DMS79 (cell line): ENCODE data around the gene ZNF749.

Experiments
- DNase-seq: peaks from one replicate; lab custom pipeline; 2025; lab: John Stamatoyannopoulos, UW

ZNF749 gene

GRCh38 chr19:57435062-57435978, at the start of gene ZNF749:
Gene ZNF749 (plus strand): TSS chr19:57435325. CDS start chr19:57435579, 254 bp downstream.
- DNase-seq: peak; percentile 99

GRCh38 chr19:57389194-57389729, 45.9 kb upstream of the ZNF749 start:
- DNase-seq: no peak

GRCh38 chr19:57389730-57390598, 45.2 kb upstream of the ZNF749 start, which contains the start of gene ZNF548:
Gene ZNF548 (plus strand): TSS chr19:57389854. CDS start chr19:57390100, 246 bp downstream.
- peak; percentile 98 for DNase-seq

DNA sequence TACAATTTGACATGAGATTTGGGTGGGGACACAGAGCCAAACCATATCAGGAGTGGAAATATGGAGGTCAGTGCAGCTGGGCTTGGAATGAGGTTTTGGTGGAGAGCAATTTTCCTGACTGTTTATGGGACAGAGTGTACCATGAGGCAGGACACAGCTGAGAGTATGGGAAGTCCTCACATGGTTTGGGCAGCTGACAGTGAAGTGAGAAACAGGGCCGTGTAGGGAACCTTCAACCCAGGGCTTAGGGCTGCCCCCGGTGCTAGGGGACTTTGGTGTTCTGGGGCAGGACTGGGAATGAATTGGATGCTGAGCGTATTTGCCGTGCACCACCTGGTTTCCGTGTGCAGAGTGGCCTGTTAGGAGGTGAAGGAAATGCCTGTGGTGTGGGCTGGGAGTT, 39.4 kb upstream of the ZNF749 start:
- DNase-seq: no peak

GRCh38 chr19:57398868-57399267, 36.3 kb upstream of the ZNF749 start:
- no peak for DNase-seq

DNA sequence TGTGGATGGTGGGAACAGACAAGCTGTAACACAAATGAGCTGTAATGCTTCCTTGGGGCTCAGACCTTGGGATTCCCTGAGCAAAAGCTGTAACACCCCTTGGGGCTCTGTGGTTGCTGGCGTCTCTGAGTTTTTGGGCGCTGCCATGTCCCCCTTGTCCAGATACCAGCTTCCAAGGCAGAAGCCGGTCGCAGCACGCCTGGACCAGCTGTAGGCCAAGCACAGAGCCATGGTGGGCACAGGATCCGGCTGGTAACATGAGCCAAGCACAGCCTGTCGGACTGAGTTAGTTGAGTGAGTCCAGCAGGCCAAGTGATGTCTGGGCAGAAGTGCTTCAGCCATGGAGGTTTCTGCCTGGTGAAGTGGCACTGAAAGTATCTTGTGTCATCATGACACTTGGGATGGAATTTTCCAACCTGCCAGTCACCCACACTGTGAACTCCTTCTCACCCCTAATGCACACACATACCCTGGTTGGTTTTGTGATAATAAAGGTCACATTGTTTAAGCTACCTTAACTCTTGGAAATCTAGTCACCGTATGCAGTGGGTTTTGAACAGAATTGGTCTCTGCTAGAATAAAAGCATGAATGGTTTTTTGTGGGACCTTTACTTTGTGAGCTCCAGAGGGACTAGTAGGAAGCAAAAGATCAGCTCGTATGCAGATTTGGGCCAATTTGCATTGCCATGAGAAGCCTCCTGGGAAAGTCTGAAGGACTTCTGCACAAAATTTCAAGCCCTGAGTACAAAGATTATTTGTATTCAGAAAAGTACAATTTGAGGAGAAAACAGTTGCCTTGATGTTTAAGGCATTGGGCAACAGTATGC, 31.2 kb upstream of the ZNF749 start:
- DNase-seq: no peak

DNA sequence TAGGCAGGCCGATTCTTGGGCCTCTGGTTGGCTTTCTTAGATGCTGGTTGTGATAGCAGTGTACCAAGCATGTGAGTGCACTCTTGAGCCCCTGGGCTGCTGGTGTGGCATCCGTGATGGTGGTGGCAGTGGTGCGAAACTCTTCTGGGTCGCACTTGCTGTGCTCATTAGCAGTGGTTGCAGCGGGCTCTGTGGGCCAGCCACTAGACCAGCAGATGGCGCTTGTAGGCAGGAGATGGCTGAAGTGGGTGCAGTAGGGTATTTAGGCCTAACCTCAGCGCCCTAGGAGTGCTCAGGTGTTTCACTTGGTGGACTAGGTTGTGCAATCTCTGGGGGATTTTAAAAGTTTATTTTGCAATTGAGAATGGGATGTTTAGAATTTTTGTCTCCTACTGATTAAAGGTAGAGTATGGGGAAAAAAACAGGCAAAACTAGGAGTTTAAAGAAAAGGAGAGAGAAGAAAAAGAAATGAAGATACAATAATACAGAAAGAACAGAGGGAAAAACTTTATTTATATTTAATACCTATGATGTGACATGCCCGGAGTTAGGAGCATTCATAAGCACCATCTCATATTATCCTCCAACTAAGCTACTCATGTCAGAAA, 28.5 kb upstream of the ZNF749 start:
- DNase-seq: peak; percentile 36

DNA sequence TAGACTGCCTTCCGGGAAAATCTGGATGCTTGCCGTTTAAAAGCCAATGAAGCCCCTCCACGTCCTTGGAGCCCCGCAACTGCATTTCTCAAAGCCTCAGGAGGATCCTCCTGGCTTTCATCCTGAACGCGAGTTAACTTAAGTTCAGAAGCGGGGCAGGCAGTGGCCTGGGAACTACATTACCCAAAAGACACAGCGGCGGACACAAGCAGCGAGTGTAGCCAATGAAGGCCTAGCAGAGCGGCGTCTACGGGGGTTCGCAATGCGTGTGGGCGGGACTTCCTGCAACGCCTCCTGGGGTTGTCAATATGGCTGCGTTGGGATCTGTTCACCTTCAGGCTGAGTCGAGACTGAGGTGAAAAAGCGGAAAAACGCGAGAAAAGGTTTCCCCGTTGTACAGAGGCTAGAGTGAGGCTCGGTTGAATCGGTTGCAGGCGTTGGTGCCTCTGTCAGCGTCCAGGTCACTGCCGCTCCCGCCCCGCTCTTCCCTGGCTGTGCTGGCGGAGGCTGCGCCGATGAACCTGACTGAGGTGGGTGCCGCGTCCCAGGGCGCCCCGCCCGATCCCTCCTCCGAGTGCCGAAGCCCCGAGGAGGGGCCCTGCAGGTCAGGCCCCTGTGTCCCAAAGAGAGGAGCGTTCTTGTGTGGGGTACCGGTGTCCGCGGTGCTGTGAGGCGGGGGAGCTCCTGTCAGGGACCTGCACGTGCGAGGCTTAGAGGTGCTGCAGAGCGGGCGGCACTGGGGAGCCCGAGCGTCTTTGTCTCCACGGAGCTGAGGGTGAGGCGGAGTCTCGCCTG, 24.1 kb upstream of the ZNF749 start, which contains the start of gene ZNF17:
Gene ZNF17, plus strand, starts transcription at position 285 of the 795 bp plus-strand sequence. CDS start 2,455 bp downstream, outside the sequence.
- peak; percentile 84 for DNase-seq

DNA sequence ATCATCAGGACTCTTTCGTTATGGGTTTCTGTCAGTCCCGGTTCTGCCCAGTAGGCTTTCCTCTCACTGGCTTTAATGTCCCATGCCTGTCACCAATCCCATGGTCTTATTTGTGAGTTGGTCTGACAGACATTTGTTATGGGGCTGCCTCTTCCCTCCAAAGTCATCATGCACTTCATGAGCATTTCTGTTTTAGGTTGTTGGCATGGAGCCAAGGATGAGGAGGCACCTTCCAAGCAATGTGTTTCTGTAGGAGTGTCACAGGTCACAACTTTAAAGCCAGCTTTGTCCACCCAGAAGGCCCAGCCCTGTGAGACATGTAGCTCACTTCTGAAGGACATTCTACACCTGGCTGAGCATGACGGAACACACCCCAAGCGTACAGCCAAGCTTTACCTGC, 15.7 kb upstream of the ZNF749 start:
- no peak for DNase-seq

DNA sequence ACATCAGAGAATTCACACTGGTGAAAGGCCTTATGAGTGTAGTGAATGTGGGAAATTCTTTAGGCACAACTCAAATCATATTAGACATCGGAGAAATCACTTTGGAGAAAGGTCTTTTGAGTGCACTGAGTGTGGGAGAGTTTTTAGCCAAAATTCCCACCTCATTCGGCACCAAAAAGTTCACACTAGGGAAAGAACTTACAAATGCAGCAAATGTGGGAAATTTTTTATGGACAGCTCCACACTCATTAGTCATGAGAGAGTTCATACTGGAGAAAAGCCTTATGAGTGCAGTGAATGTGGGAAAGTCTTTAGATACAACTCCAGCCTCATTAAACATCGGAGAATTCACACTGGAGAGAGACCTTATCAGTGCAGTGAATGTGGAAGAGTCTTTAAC, 14.1 kb upstream of the ZNF749 start:
- no peak for DNase-seq

DNA sequence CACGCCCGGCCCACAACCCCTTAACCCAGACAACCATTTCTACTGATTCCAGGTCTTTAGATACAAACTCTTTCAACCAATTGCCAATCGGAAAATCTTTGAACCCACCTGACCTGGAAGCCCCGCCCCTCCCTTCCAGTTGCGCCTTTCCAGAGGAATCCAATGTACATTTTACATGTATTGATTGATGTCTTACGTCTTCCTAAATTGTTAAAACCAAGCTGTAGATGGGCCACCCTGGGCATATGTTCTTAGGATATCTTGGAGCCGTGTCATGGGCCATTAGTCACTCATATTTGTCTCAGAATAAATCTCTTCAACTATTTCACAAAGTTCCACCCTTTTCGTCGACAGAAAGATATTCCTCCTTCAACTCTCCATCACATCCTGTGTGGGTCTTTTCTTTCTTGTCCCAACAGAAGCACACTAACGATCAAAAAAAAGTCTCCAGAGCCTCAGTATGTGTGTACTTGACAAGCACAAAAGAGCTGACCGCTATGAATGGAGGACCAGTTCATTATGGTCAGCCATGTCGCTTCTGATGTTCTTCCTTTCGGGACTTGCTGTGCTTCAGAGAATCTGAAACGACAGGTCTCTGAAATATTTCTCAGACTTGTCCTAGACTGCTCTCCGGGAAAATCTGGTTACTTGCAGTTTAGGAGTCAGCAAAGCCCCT, 601 bp upstream of the ZNF749 start:
- no peak for DNase-seq

GRCh38 chr19:57436417-57436816, 1.3 kb downstream of the ZNF749 start:
- DNase-seq: no peak

GRCh38 chr19:57437931-57438330, 2.8 kb downstream of the ZNF749 start:
- no peak for DNase-seq

- no peak for DNase-seq
Observed at GRCh38 chr19:57438925-57439324, 3.8 kb downstream of the ZNF749 start.

DNA sequence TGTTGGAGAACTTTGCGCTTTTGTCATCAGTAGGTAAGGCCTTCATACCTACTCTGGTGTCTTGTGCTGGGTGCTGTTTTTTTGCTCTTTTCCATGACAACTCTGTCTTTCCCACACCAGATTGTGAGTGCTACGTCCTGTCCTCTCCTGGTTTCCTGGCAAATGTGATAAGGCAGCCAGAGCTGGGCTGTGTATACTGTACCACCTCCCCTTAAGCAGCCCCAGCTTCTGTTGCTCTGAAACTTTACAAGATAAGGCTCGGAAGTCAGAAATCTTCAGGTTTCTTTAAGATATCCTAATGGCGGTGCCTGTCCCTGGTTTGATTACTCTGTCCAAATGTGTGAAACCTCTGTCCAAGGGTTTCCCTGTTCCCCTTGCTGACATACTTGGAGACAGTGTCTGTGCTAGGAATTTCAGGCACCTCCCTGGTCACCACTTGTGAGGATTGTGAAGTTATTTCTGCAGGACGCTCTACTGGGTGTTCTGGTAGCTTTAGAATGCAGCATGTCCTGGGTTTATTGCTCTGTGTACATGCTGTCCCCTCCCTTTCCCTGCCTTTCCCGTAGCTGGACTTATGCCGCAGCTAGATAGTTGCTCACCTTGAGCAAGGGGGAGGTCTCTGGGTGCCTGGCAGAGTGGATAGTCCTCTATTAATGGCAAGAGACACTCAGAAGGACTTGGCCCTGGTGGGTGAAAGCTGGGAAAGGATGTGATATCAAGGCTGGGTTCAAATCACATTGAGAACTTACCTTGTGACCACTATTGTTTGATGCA, 7.0 kb downstream of the ZNF749 start:
- DNase-seq: no peak

- DNase-seq: no peak
Observed at GRCh38 chr19:57443121-57443696, 8.1 kb downstream of the ZNF749 start.

DNA sequence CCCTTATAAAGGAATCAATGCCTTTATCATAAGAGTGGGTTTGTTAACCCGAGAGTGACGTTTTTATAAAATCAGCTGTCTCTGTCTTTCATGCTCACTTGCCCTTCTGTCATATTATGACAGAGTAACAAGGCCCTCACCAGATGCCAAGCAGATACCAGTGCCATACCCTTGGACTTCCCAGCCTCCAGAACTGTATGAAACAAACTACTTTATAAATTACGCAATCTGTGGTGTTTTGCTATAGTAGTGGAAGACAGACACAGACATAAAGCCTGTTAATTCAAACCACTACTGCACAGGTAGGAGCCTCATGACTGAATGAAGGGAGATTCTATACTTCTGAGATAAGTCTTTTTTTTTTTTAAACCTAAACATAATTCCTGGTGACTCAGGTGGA, 17.2 kb downstream of the ZNF749 start:
- no peak for DNase-seq

GRCh38 chr19:57465680-57466381, 30.7 kb downstream of the ZNF749 start:
- no peak for DNase-seq
